IPS DF 19.7 (cell line): ENCODE measurements around the gene ATP2B2.
A peak's percentile ranks its signal among the peaks of the same experiment; 100 is the strongest.

Experiments
- DNase-seq: peaks from one replicate; pipeline ENCODE4 v3.0.0-alpha.2; 2013; ENCODE audit warnings: low read depth, low spot score

The ATP2B2 gene

DNA sequence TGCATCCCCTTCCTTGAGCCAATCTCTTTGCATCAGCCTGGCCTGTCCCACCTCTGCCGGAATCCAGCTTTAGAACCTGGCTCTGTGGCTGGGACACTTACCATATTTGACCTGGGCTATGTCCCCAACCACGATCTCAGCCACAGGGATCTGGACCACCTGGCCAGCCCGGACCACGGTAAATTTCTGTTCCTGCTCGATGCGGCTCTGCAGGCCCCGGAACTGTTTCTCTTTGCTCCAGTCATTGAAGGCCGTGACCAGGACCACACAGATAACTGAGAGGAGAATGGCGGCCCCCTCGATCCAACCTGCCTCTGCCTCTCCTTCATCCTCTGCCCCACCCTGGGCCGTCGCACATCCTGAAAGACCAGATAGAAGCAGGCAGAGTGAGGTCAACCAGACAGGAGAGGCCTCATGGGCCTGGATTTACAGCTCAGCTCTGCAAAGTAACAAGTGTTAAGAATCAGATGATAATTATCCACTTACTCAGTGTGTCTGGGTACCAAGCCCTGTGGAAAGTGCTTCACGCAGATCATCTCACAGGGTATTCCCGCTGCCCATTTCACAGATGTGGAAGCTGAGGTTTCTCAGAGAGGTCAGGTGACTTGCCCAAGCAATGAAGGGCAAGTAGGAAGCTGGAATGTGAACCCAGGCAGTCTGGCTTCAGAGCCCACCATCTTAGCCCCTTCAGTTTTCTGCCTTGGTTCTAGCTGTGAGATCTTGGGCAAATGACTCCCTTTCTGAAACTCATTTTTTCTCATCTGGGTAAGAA lies 103.2 kb downstream of the ATP2B2 start:
- DNase-seq: no peak

GRCh38 chr3:10400749-10401495 lies 104.5 kb downstream of the ATP2B2 start:
- no peak for DNase-seq

DNA sequence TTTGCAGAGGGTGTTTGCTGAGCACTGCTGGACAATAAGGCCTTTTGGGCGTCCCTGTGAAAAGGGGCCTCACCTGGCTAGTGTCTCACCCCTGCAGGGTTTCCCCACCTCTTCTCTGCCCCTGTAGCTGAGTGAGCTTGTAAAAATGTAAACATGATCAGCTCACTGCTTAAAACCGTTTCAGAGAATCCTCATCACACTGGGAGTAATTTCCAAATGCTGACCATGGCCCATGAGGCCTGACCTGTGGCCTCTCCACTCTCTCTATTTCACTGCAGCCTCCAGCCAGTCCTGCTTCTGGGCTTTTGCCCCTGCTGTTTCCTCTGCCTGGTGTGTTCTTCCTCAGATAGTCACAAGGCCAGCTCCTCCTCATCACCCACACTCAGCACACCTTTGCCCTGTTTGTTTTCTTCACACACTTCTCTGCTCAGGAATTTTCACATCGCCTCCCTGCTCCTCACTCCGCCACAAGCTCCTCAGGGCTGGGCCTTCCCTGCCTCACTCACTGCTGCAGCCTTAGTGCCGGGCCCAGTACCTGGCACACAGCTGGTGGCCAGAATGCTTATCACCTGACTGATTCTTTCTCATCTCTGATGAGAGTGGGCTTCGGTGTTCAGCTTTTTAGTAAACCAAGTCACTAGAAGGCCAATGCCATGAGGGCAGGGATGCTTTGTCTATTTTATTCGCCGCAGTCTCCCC lies 105.2 kb downstream of the ATP2B2 start:
- no peak for DNase-seq

DNA sequence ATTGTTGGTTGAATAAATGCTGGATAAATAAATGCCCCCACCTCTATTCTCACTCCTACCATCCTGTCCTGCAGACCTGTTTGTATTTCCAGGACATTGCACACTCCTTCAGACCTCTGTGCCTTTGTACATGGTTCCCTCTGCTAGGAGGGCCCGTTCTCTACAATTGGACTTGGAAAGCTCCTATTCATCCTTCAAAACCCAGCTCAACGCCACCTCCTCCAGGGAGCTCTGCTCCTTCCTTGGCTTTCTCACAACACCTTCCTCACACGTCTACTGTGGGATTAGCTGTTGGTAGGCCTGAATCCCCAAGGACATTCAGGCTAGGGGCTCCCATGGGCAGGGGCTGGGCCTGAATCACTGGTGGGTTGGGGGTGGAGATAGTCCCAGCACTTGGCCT lies 105.8 kb downstream of the ATP2B2 start:
- DNase-seq: no peak

- DNase-seq: no peak
Observed at GRCh38 chr3:10398341-10398740, 107.0 kb downstream of the ATP2B2 start.

GRCh38 chr3:10397879-10398278 lies 107.5 kb downstream of the ATP2B2 start:
- DNase-seq: no peak

- DNase-seq: no peak
Observed at GRCh38 chr3:10396931-10397330, 108.5 kb downstream of the ATP2B2 start.

GRCh38 chr3:10396083-10396482 lies 109.3 kb downstream of the ATP2B2 start:
- no peak for DNase-seq

- DNase-seq: no peak
Observed at GRCh38 chr3:10395671-10396070, 109.7 kb downstream of the ATP2B2 start.

- peak; percentile 42 for DNase-seq
Observed at GRCh38 chr3:10395196-10395595, 110.2 kb downstream of the ATP2B2 start.

- DNase-seq: no peak
Observed at GRCh38 chr3:10394491-10395025, 110.8 kb downstream of the ATP2B2 start.

DNA sequence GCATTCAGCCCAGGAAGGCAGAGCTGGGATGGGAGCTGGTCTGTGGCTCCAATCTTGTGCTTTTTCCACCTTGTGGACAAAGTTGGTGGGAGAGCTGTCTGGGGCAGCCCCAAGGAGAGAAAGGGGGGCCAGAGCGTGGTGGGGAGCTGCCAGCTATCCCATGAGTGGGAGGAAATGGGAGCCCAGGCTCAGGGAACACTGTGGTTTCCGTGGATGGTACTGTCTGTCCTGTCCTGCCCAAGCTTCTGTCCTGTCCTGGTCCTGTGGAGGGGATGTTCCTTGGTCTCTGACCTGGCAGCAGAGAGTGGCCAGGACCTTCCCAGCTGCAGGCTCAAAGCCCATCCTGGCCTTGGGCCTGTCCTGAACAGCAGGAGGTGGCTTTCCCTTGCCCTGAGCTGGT lies 111.9 kb downstream of the ATP2B2 start:
- DNase-seq: no peak

DNA sequence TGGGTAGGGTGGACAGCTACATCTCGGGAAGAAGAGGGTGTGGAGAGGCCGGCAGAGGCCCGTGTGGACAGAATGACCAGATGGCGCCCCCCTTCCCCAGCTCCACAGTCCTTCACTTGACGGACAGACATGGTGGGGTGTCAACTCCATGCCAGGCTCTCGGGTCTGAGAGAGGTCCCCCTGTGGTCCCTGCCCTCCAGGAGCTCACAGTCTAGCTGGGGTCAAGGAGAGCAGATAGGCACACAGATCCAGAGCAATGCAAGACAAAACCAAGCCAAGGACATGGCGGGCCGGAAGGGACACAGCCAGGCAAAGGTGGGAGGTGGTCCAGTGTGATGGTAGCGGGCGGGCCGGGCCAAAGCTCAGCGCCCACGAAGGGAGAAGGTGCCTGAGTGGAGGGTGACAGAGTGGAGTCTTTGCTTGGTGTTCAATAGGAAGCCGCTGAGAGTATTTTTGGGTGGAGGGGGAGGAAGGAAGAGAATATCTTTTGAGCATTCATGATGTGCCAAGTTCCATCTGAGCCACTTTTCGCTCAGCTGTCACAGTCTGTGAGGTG lies 112.4 kb downstream of the ATP2B2 start:
- DNase-seq: no peak

GRCh38 chr3:10392244-10392643 lies 113.1 kb downstream of the ATP2B2 start:
- DNase-seq: no peak

GRCh38 chr3:10391391-10391790 lies 114.0 kb downstream of the ATP2B2 start:
- DNase-seq: no peak

- DNase-seq: no peak
Observed at GRCh38 chr3:10390641-10391373, 114.6 kb downstream of the ATP2B2 start.

DNA sequence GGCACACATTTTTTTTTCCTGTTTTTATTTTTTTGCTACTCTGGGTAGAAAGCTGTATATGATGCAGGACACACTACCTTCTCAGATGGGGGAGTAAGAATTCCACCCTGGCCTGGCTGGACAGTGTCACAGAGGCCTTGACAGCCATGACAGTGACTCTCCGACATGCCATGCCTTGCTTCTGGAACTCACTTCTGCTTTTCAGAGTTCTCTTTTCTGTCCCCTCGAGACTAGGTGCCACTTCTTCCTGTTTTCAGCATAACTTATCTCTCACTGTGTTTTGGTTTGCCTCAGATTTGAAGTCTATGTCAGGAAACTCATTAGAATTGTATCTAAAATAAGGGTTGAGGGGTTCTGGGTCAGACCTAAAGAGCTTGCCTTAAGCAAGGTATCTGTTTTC lies 115.4 kb downstream of the ATP2B2 start:
- no peak for DNase-seq

DNA sequence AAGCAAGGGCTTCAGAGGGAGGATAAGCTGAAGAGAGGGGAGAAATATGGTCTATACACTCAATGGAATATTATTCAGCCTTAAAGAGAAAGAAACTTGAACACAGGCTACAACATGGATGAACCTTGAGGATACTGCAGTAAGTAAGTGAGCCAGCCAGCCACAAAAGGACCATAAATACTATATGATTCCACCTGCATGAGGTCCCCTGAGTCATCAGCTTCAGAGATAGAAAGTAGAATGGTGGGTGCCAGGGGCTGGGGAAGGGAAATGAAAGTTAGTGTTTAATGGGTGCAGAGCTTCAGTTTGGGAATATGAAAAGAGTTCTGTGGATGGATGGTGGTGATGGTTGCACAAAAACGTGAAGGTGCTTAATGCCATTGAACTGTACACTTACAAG lies 116.0 kb downstream of the ATP2B2 start:
- no peak for DNase-seq

- DNase-seq: no peak
Observed at GRCh38 chr3:10387881-10388609, 117.3 kb downstream of the ATP2B2 start.

- DNase-seq: no peak
Observed at GRCh38 chr3:10386121-10386520, 119.3 kb downstream of the ATP2B2 start.
